WTC11 (cell line): ENCODE data around the gene PPA2. TPM values are rescaled to one million over a fixed set of nuclear protein-coding genes. Genes with fewer than 3 reads are reported as not detected.

Experiments used
- ATAC-seq: fragments of 200-7000 bp; cut with Tn5 transposase; 2 replicates; pipeline ENCODE4 v1.10.0; 2021; ENCODE audit warnings: mild to moderate bottlenecking, moderate library complexity
- CTCF ChIA-PET: fragments of 300-600 bp; sonication (Branson Sonifier 250); formaldehyde crosslinking; loops from one replicate; lab custom pipeline; 2021; ENCODE audit warnings: antibody characterized with exemption; lab: Charles Lee
- POLR2A ChIA-PET: fragments of 350-600 bp; sonication (Branson Sonifier 250); formaldehyde crosslinking; loops from one replicate; lab custom pipeline; 2021; ENCODE audit warnings: antibody characterized with exemption; lab: Charles Lee
- DNase-seq: peaks from one replicate; pipeline ENCODE4 v3.0.0; 2021; ENCODE audit warnings: low spot score
- H3K27ac Mint-ChIP-seq: 2 replicates; pipeline ENCODE4 v1.8.0; 2021; ENCODE audit warnings: mixed read lengths
- H3K27me3 Mint-ChIP-seq: 2 replicates; pipeline ENCODE4 v1.8.0; 2021; ENCODE audit warnings: low read depth, mild to moderate bottlenecking, moderate library complexity, mixed read lengths
- H3K36me3 Mint-ChIP-seq: 2 replicates; pipeline ENCODE4 v1.8.0; 2021; ENCODE audit warnings: mixed read lengths
- H3K4me1 Mint-ChIP-seq: 2 replicates; pipeline ENCODE4 v1.8.0; 2022; ENCODE audit warnings: mixed read lengths
- H3K4me3 Mint-ChIP-seq: 2 replicates; pipeline ENCODE4 v1.8.0; 2021; ENCODE audit warnings: mild to moderate bottlenecking, moderate library complexity, mixed read lengths
- H3K9me3 Mint-ChIP-seq: 2 replicates; pipeline ENCODE4 v1.8.0; 2021; ENCODE audit warnings: mixed read lengths
- CBFB ChIP-seq: sonication (generic); formaldehyde crosslinking; IDR thresholded peaks from 2 replicates; pipeline ENCODE4 v1.8.1; 2022; ENCODE audit warnings: mild to moderate bottlenecking, low read depth, missing genetic modification reagents
- CREB1 ChIP-seq: sonication (generic); formaldehyde crosslinking; IDR thresholded peaks from 2 replicates; pipeline ENCODE4 v1.8.0; 2023; ENCODE audit warnings: mild to moderate bottlenecking, missing genetic modification reagents
- ELF4 ChIP-seq: sonication (generic); formaldehyde crosslinking; IDR thresholded peaks from 2 replicates; pipeline ENCODE4 v1.8.1; 2022; ENCODE audit warnings: low read depth, mild to moderate bottlenecking, moderate library complexity, missing genetic modification reagents
- ETV6 ChIP-seq: sonication (generic); formaldehyde crosslinking; IDR thresholded peaks from 2 replicates; pipeline ENCODE4 v1.8.1; 2022; ENCODE audit warnings: mild to moderate bottlenecking, missing genetic modification reagents
- FOXP1 ChIP-seq: sonication (generic); formaldehyde crosslinking; IDR thresholded peaks from 2 replicates; pipeline ENCODE4 v1.8.0; 2022; ENCODE audit warnings: missing genetic modification reagents, mild to moderate bottlenecking, moderate library complexity, borderline replicate concordance
- FOXP4 ChIP-seq: sonication (generic); formaldehyde crosslinking; IDR thresholded peaks from 2 replicates; pipeline ENCODE4 v1.8.0; 2022; ENCODE audit warnings: mild to moderate bottlenecking, missing genetic modification reagents
- GABPB1 ChIP-seq: sonication (generic); formaldehyde crosslinking; IDR thresholded peaks from 2 replicates; pipeline ENCODE4 v1.8.1; 2023; ENCODE audit warnings: mild to moderate bottlenecking, missing genetic modification reagents
- IRF2 ChIP-seq: sonication (generic); formaldehyde crosslinking; IDR thresholded peaks from 2 replicates; pipeline ENCODE4 v1.8.0; 2022; ENCODE audit warnings: low read depth, missing genetic modification reagents, borderline replicate concordance
- JUN ChIP-seq: sonication (generic); formaldehyde crosslinking; IDR thresholded peaks from 2 replicates; pipeline ENCODE4 v1.8.0; 2023; ENCODE audit warnings: mild to moderate bottlenecking, missing genetic modification reagents
- MXD4 ChIP-seq: fragments of 250-450 bp; sonication (Bioruptor Pico); IDR thresholded peaks from 2 replicates; pipeline ENCODE4 v1.8.0; 2021; ENCODE audit warnings: mild to moderate bottlenecking, moderate library complexity, borderline replicate concordance
- NFYB ChIP-seq: sonication (generic); formaldehyde crosslinking; conservative IDR thresholded peaks from 2 replicates; pipeline ENCODE4 v1.8.0; 2022; ENCODE audit warnings: low read depth, missing genetic modification reagents
- PREB ChIP-seq: sonication (generic); formaldehyde crosslinking; IDR thresholded peaks from 2 replicates; pipeline ENCODE4 v1.8.1; 2022; ENCODE audit warnings: mild to moderate bottlenecking, missing genetic modification reagents, moderate library complexity, borderline replicate concordance
- STAT6 ChIP-seq: sonication (generic); formaldehyde crosslinking; conservative IDR thresholded peaks from 2 replicates; pipeline ENCODE4 v1.8.1; 2023; ENCODE audit warnings: mild to moderate bottlenecking, low read depth, missing genetic modification reagents, moderate library complexity
- TCF7 ChIP-seq: sonication (generic); formaldehyde crosslinking; IDR thresholded peaks from 2 replicates; pipeline ENCODE4 v1.8.0; 2022; ENCODE audit warnings: mild to moderate bottlenecking, low read depth, missing genetic modification reagents, moderate library complexity
- ZNF219 ChIP-seq: sonication (generic); formaldehyde crosslinking; IDR thresholded peaks from 2 replicates; pipeline ENCODE4 v1.8.0; 2023; ENCODE audit warnings: missing genetic modification reagents, mild to moderate bottlenecking, borderline replicate concordance
- ZNF232 ChIP-seq: sonication (generic); formaldehyde crosslinking; IDR thresholded peaks from 2 replicates; pipeline ENCODE4 v1.8.0; 2022; ENCODE audit warnings: mild to moderate bottlenecking, missing genetic modification reagents
- total RNA-seq: library from RNA; stranded (reverse); gene quantifications from 3 replicates; pipeline ENCODE4 v1.2.3, GENCODE V29; 2021
- TF ChIP-seq, protein P1 (sequence below): fragments of 250-450 bp; sonication (Bioruptor Pico); IDR thresholded peaks from 2 replicates; pipeline ENCODE4 v1.9.0; 2021; ENCODE audit warnings: mild to moderate bottlenecking
- TF ChIP-seq, protein P2 (sequence below): fragments of 250-450 bp; sonication (Bioruptor Pico); IDR thresholded peaks from 2 replicates; pipeline ENCODE4 v2.1.2; 2022; ENCODE audit warnings: mild to moderate bottlenecking, moderate library complexity
- TF ChIP-seq, protein P3 (sequence below): fragments of 250-450 bp; sonication (Bioruptor Pico); IDR thresholded peaks from 2 replicates; pipeline ENCODE4 v1.8.0; 2021; ENCODE audit warnings: mild to moderate bottlenecking
- TF ChIP-seq, protein P4 (sequence below): sonication (generic); formaldehyde crosslinking; IDR thresholded peaks from 2 replicates; pipeline ENCODE4 v1.8.0; 2022; ENCODE audit warnings: missing genetic modification reagents

PPA2 gene
- total RNA-seq, 1 experiment from 2014 or later, result 50.8 TPM

DNA sequence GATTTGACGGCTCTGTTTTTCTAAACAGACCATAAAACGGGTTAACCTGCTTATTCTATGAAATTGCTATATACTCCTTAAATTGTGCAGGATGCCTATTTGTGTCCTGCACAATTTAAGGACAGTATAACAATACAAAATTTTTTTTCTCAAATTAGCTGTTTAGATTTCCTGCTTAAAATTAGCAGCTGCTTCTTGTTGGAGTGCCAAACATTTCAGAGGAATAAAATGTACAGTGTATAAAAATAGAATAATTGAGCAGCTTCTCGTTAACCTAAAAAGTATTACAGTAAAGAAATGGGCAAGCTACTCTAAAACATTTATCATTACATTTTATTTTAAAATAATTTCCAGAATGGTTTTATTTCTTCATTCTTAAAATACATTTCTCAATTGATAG lies 100.5 kb downstream of the PPA2 start:
- TF ChIP-seq, protein P1, sequence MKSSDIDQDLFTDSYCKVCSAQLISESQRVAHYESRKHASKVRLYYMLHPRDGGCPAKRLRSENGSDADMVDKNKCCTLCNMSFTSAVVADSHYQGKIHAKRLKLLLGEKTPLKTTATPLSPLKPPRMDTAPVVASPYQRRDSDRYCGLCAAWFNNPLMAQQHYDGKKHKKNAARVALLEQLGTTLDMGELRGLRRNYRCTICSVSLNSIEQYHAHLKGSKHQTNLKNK (CRISPR knock-in tag), result no peak
- TF ChIP-seq MXD4 (CRISPR knock-in tag) (no peak), CREB1 (CRISPR knock-in tag) (no peak), GABPB1 (no peak), CBFB (CRISPR knock-in tag) (no peak), IRF2 (CRISPR knock-in tag) (no peak), STAT6 (CRISPR knock-in tag) (no peak), ZNF219 (CRISPR knock-in tag) (no peak), FOXP1 (CRISPR knock-in tag) (no peak), TCF7 (CRISPR knock-in tag) (no peak), ZNF232 (CRISPR knock-in tag) (no peak), JUN (CRISPR knock-in tag) (no peak), PREB (no peak), ELF4 (CRISPR knock-in tag) (no peak)
- TF ChIP-seq, protein P2, sequence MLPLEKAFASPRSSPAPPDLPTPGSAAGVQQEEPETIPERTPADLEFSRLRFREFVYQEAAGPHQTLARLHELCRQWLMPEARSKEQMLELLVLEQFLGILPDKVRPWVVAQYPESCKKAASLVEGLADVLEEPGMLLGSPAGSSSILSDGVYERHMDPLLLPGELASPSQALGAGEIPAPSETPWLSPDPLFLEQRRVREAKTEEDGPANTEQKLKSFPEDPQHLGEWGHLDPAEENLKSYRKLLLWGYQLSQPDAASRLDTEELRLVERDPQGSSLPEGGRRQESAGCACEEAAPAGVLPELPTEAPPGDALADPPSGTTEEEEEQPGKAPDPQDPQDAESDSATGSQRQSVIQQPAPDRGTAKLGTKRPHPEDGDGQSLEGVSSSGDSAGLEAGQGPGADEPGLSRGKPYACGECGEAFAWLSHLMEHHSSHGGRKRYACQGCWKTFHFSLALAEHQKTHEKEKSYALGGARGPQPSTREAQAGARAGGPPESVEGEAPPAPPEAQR (CRISPR knock-in tag), result no peak
- TF ChIP-seq, protein P3, sequence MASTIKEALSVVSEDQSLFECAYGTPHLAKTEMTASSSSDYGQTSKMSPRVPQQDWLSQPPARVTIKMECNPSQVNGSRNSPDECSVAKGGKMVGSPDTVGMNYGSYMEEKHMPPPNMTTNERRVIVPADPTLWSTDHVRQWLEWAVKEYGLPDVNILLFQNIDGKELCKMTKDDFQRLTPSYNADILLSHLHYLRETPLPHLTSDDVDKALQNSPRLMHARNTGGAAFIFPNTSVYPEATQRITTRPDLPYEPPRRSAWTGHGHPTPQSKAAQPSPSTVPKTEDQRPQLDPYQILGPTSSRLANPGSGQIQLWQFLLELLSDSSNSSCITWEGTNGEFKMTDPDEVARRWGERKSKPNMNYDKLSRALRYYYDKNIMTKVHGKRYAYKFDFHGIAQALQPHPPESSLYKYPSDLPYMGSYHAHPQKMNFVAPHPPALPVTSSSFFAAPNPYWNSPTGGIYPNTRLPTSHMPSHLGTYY (CRISPR knock-in tag), result no peak
- ChIA-PET POLR2A (no interaction called here), CTCF (no interaction called here)
- ATAC-seq (no peak), DNase-seq (no peak)
- Mint-ChIP-seq H3K27ac (no peak overlapping the region), H3K27me3 (no peaks in the 10 kb centered on the region), H3K4me3 (no peak overlapping the region), H3K36me3 (peaks cover 4% of the 10 kb centered on the region), H3K9me3 (peaks cover 2% of the 10 kb centered on the region), H3K4me1 (no peaks in the 10 kb centered on the region)

DNA sequence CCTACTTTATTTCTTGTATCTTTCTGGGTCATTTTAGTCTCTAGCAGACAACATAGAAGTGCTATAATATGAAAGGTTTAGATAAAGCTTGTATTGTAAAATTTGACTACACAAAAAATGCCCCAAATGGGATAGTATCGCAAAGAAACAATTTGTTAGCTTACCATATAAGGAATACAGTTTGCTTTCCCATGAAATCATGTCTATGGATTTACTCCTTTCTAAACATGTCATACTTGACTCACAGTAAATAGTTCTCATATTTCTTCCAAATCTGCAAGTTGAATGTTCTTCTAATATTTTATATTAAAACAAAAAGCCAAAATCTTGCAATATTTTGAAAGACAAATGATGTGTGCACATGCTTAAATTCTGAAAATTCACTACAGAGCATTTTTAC lies 103.9 kb downstream of the PPA2 start:
- CTCF ChIA-PET, result no interaction called here
- Mint-ChIP-seq H3K36me3 (peaks cover 37% of the 10 kb centered on the region), H3K9me3 (peaks cover 33% of the 10 kb centered on the region)
- no peak for TF ChIP-seq ETV6 (CRISPR knock-in tag)
- no peak for TF ChIP-seq ELF4 (CRISPR knock-in tag)
- no peak for TF ChIP-seq FOXP4 (CRISPR knock-in tag)
- no peak for TF ChIP-seq NFYB (CRISPR knock-in tag)
- TF ChIP-seq, protein P4, sequence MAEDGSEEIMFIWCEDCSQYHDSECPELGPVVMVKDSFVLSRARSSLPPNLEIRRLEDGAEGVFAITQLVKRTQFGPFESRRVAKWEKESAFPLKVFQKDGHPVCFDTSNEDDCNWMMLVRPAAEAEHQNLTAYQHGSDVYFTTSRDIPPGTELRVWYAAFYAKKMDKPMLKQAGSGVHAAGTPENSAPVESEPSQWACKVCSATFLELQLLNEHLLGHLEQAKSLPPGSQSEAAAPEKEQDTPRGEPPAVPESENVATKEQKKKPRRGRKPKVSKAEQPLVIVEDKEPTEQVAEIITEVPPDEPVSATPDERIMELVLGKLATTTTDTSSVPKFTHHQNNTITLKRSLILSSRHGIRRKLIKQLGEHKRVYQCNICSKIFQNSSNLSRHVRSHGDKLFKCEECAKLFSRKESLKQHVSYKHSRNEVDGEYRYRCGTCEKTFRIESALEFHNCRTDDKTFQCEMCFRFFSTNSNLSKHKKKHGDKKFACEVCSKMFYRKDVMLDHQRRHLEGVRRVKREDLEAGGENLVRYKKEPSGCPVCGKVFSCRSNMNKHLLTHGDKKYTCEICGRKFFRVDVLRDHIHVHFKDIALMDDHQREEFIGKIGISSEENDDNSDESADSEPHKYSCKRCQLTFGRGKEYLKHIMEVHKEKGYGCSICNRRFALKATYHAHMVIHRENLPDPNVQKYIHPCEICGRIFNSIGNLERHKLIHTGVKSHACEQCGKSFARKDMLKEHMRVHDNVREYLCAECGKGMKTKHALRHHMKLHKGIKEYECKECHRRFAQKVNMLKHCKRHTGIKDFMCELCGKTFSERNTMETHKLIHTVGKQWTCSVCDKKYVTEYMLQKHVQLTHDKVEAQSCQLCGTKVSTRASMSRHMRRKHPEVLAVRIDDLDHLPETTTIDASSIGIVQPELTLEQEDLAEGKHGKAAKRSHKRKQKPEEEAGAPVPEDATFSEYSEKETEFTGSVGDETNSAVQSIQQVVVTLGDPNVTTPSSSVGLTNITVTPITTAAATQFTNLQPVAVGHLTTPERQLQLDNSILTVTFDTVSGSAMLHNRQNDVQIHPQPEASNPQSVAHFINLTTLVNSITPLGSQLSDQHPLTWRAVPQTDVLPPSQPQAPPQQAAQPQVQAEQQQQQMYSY (CRISPR knock-in tag), result no peak
- TF ChIP-seq, all 79 proteins: peak for 0
- ATAC-seq (no peak), DNase-seq (no peak)
- POLR2A ChIA-PET, result no interaction called here
- no peaks in the 10 kb centered on the region for H3K4me1 Mint-ChIP-seq
- H3K4me3 Mint-ChIP-seq, result no peak overlapping the region
- H3K27ac Mint-ChIP-seq, result no peak overlapping the region
- H3K27me3 Mint-ChIP-seq, result no peaks in the 10 kb centered on the region
